GM19238 (cell line): ENCODE results near the gene ZCCHC8.
"Not testable (repeated sequence)": the region's sequence is repeated elsewhere in the genome, so short reads cannot be mapped to it uniquely, and the experiment has no call there.

Experiments used
- DNase-seq: peaks from one replicate; pipeline ENCODE4 v3.0.0; 2011; ENCODE audit warnings: low spot score; ENCODE audit not compliant: insufficient read length

ZCCHC8 gene

GRCh38 chr12:122513028-122513427, 12.3 kb upstream of the ZCCHC8 start:
- not testable (repeated sequence) for DNase-seq

DNA sequence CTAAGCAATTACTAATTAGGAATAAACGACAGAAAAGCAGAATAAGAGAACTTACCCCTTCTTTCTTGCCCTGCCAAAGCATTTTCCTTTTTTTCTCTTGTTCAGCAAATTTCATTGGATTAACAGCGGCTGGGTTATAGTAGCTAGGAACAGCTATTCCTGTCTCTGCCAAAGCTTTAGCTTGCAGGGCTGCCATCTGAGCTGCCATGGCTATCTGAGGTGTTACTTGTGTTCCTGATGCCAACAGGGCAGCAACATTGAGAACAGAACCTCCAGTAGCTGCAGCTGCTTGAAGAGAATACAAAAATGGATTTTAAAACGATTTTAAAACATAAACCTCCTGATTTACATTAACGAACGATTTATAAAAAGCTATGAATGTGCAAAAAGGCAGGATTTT, 7.4 kb upstream of the ZCCHC8 start:
- DNase-seq = no peak

- no peak for DNase-seq
Measured at GRCh38 chr12:122506393-122506938, 5.7 kb upstream of the ZCCHC8 start.

- no peak for DNase-seq
Measured at GRCh38 chr12:122505419-122506051, 4.8 kb upstream of the ZCCHC8 start.

DNA sequence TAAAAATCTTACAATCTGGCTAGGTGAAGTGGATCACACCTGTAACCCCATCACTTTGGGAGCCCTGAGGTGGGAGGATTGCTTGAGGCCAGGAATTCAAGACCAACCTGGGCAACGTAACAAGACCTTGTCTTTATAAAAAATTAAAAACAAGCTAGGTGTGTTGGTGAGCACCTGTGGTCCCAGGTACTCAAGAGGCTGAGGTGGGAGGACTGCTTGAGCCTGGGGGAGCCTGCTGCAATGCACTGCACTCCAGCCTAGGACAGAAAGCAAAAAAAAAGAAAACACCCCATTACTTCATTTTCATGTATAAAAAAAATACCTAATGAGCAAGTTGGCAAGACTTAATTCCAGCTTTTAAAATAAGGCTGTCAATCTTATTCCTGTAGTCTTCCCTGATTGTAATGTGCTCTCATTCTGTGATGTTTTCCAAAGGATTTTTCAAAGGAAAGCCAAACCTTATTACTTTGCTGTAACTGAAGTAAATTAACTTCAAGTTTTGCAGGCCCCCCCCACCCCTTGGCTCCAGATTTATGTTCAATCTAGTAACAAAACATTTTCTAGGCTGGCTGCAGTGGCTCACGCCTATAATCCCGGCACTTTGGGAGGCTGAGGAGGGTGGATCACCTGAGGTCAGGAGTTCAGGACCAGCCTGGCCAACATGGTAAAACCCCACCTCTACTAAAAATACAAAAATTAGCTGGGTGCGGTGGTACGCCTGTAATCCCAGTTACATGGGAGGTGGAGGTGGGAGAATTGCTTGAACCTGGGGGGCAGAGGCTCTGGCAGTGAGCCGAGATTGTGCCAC, 3.3 kb upstream of the ZCCHC8 start:
- no peak for DNase-seq

DNA sequence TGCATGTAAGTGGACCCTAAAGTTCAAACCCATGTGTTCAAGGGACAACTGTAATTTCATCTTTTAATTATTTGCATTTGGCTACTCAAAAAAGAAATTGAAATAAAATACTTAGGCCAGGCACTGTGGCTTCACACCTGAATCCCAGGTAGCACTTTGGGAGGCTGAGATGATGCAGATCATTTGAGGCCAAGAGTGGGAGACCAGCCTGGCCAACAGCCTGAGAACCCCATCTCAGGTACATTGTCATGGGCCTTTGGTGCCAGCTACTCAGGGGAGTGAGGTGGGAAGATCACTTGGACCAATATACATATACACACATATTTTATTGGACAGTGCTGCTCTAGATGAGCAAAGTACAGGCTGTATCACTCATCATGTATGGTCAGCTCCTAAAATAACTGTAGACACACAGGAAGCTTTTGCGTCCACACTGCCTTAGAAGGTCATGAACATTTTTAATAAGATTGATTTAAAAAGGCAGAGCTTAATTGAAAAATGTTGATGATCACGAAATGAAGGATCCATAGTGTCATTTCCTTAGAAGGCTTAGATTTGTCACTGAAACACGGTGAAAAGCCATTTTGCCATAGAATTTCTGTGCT, 2.5 kb upstream of the ZCCHC8 start:
- DNase-seq = no peak

DNA sequence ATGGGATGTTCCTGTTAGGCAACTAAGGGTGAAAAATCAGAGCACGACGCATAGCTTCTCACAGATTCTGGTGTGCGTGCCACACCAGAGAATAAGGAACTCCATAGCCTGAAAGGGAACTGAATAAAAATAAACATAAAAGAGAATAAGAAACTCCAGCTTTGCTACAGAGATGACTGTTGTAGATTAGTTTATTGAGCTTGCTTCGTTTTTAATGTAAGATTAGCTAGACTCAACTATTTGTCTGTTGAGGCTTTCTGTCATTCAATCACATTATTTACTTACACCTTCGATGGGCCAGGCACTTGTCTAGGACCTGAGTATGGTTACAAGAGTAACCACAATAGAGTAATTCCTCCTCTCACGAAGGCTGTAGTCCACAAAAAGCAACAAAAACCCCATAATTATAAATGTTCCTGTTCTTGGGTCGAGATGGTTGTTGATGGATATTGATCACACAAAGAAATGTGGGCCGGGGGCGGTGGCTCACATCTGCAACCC, 807 bp upstream of the ZCCHC8 start:
- DNase-seq = no peak

DNA sequence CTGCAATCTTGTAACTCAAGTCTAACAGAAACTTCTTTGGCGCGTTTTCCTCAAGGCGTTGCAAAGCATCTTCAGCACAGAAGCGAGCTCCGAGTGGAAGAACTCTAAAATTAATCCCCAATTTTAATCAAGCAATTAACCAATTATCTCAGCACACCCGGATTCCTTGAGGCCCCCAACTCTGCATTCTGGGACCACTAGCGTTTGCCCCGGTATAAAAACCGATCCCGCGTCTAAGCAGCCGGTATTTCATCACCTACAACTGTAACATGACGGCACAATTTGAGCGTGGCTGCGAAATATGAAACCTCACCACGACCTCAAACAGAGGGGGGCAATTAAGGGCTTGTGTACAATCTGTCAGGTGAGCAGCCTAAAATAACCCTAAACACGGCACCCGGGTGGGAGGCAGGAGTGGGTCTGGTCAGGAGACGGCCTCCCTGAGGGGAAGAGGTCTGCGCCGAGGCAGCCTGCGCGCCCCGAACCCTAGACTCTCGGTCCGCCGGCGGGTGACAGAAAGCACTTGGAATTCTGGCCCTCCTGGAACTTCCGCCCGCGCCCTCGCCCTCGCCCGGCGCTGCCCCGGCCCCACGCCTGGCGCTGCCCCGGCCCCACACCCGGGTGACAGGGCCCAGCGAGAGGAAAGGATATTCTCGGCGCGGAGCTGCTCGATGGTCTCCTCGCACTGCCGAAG, 594 bp downstream of the ZCCHC8 start:
- peak; percentile 18 for DNase-seq

DNA sequence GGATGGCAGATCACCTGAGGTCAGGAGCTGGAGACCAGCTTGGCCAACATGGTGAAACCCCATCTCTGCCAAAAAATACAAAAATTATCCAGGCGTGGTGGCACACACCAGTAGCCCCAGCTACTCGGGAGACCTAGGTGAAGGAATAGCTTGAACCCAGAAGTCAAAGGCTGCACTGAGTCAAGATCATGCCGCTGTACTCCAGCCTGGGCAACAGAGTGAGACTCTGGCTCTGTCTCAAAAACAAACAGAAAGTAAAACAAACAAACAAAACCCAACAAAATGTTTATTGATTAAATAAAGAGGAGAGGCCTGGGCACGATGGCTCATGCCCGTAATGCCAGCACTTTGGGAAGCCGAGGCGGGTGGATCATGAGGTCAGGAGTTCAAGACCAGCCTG, 5.5 kb downstream of the ZCCHC8 start:
- no peak for DNase-seq

- DNase-seq = not testable (repeated sequence)
Measured at GRCh38 chr12:122493222-122493621, 7.5 kb downstream of the ZCCHC8 start.

GRCh38 chr12:122491991-122492390, 8.7 kb downstream of the ZCCHC8 start:
- DNase-seq = no peak

DNA sequence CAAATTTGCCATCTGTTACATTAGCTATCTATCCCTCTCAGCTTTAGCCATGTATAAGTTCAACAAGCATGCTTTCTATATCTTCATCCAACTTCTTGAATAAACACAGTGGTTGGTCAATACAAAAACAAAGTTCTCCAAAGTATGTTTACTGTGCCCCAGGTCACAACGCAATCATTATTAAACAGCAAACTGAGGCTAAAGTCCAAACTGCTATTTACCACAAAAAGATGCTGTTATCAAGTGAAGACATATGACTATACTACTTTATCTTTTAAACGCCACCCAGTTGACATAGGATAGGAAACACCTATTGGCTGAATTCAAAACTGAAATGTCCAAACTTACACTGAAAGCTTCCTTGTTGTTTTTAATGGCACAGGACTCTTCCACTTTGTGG, 11.7 kb downstream of the ZCCHC8 start:
- DNase-seq = no peak

GRCh38 chr12:122487807-122488206, 12.9 kb downstream of the ZCCHC8 start:
- not testable (repeated sequence) for DNase-seq

DNA sequence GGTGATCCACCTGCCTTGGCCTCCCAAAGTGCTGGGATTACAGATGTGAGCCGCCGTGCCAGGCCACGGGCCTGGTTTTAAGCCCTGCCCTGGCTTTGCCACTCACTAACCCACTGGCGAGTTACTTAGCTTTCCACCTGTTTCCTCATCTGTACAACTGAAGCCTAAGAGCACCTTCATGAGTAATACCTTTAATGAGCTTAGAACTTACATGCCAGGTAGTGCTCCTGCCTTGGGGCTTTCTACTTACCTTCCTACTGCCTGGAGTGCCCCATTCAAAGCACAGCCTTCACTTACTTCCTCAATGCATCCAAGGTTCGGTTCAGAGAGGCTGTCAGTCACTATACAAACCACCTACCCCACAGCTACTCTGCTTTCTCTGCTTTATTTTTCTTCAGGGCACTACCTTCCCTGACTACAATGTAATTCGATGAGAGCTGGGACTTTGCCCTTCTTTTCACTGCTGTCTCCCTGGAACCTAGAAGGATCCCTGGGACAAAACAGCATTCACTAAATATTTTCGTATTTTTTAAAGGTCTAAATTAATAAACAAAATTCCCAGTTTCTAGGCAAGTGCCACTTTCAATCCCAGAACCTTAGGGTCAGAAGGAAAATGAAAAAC, 13.8 kb downstream of the ZCCHC8 start:
- no peak for DNase-seq

GRCh38 chr12:122486360-122486759, 14.4 kb downstream of the ZCCHC8 start:
- not testable (repeated sequence) for DNase-seq

DNA sequence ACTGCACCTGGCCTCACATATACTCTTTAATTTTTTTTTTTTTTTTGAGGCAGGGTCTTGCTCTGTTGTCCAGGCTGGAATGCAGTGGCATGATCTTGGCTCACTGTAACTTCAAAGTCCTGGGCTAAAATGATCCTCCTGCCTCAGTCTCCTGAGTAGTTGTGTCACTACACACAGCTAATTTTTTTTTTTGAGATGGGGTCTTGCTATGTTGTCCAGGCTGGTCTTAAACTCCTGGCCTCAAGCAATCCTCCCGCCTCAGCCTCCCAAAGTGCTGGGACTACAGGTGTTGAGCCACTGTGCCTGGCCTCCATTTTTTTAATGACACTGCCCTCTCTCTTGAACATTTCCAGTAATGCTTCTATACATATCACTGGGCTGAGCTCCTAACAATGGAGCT, 16.3 kb downstream of the ZCCHC8 start:
- DNase-seq = not testable (repeated sequence)

DNA sequence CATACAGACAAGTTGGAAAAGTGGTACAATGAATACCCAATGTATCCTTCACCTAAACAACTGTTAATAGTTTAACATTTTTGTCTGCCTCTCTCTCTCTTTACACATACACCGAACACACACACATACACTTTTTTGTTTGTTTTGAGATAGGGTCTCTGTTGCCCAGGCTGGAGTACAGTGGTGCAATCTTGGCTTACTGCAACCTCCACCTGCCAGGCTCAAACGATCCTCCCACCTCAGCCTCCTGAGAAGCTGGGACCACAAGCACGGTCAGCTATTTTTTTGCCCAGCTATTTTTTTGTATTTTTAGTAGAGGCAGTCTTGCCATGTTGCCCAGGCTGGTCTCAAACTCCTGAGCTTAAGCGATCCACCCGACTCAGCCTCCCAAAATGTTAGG, 16.8 kb downstream of the ZCCHC8 start:
- no peak for DNase-seq

DNA sequence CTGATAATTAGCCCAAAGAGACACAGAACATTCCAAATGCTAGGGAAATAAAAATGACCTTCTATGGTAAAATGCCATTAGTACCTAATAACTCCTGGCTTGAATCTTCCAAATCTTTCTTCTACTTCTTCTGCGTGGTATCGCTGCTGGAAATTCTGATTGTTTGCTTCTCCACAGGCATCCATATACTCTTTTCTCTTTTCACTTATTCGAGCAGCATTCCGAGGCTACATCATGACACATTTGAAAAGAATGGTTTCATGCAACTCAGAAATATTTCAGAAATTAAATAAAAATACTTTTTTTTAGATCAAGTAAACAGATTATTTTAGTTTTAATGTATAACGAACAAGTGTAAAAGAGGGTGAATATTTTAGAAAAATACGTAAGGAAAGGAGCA, 18.9 kb downstream of the ZCCHC8 start:
- no peak for DNase-seq

- no peak for DNase-seq
Measured at GRCh38 chr12:122480753-122481152, 20.0 kb downstream of the ZCCHC8 start.

DNA sequence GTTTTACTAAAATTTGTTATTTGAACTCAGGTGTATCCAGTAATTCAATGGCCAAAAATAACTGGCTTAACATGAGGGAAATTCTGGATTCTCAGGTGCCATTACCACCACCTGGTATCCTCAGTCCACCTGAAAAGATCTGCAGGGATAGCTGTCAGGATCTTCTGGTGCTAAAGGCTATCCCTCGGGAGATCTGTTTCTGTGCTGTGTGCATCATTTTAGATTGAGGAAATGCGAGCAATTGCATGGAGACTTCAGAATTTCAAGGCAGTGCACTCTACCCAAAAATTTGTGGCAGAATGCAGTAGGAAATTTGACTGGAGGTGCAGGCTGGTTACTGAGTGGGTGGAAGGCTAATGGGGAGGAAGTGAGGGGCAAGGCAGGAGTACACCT, 26.4 kb downstream of the ZCCHC8 start:
- DNase-seq = no peak
